HG02970 (cell line): Measurements from ENCODE around the gene CCDC68.

ENCODE experiments used
- ATAC-seq: cut with Tn5 transposase; IDR thresholded peaks from one replicate; pipeline ENCODE4 v1.9.1; 2021; ENCODE audit warnings: mild to moderate bottlenecking, moderate library complexity, moderate number of reproducible peaks; ENCODE audit not compliant: unreplicated experiment, low FRiP score

CCDC68 gene

GRCh38 chr18:54923339-54923956 is 35.8 kb downstream of the CCDC68 start:
- no peak for ATAC-seq

DNA sequence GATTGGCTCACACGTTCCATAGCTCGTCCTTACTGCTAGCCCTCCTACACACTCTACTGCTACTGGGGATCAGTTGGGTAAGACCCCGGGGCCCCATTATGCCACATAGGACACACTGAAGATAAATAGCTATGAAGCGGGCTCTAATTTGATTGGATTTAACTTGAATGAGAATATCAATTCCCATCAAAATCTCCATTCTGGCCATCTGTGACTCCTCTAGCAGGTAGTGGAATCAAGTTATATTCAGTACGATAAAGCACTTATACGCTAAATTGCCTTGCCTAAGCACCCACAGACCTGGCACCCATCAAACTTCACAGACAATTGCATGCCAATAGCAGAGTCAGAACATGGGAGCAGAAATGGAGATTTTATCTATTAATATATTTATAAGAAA is 39.8 kb downstream of the CCDC68 start:
- ATAC-seq, result no peak

- no peak for ATAC-seq
Observed at GRCh38 chr18:54918060-54918459, 41.2 kb downstream of the CCDC68 start.

GRCh38 chr18:54916507-54916906 is 42.8 kb downstream of the CCDC68 start:
- no peak for ATAC-seq

DNA sequence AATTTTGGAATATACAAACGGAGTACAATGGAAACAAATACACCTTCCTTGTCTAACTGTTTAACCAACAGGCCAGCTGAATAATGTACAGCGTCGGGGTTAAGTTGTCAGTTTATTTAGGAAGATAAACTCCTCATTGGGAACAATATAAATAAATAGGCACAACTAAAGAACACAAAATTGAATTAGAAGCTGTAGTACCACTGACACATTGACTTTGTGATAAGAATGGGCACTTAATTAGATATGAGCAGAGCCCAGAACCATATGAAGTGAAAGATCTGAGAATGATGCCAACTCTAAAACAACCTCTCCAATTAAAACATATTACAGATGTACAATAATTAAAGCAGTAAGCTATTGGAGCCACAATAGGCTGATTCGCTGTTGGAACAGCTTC is 44.4 kb downstream of the CCDC68 start:
- ATAC-seq, result no peak

DNA sequence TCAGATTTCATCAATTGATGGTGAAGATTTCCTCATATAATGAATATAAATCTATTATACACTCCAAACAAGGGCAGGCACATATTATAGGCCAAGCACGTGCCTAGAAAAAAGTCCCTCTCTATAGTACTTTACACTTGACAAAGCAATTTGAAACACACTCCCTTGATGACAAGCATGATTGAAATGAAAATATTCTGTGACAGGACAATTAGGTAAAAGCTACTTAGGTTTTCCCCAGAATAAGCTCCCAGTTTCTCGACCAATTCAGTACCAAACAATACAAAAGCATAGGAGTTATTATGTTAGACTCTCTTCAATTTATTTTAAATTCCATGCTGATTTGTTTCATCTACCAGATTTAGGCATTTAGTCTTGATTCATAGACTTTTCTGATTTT is 47.7 kb downstream of the CCDC68 start:
- no peak for ATAC-seq

GRCh38 chr18:54910161-54910919 is 48.9 kb downstream of the CCDC68 start:
- ATAC-seq, result no peak

DNA sequence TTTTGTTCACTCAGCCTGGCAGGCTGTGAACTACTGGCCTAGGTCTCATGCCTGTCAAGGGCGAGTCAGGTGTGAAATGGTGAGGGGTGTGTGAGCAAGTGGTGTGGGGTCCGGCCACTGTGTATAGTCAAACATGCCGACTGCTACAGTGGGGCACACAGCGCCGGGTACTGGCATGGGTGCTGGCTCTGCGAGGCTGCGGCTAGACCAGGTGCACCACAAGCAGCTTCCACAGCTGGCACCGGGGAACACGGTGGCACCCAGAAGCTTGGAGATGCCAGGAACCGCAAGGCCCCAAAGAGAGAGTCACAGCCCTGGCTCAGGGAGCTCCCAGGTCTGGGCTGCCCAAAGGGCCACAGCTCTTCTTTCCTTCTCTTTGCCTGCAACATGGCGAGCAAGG is 49.7 kb downstream of the CCDC68 start:
- ATAC-seq, result no peak

DNA sequence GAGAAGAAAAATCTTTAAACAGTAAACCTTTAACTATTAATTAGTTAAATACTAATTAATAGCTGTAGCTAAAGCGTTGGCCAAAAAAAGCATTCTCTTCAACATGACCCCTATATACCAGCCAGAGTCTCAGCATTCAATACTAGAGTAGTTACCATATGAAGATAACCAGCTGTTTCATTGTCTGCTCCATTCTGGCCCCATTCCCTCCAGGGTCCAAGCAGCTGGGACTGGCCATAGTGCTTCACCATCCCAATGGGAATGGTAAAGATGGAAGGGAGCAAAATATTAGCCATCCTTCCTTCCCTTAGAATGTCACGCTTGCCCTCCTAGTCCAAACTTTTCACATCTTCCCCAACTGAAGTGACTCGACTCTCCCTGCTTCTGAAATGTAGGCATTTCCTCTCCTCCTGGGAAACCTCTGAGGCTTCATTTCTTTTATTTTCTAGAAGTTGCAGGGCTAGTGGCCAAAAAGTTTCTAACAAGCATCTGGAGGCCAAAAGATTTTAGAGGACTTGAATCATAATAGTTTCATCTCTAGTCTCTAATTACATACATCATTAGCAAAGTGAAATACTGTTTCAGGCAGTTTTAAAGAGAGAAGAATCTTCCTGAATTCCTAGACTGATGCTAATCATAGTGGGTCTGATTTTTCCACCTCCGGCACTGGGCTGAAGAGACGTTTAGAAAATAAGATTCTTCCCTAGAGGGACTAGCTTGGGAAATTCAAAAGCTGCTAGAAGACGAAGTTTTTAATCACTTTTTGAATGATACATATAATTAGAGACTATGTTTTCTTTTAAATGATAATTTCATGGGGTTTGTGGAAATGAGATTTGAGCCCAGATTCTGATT is 52.7 kb downstream of the CCDC68 start:
- ATAC-seq, result no peak

DNA sequence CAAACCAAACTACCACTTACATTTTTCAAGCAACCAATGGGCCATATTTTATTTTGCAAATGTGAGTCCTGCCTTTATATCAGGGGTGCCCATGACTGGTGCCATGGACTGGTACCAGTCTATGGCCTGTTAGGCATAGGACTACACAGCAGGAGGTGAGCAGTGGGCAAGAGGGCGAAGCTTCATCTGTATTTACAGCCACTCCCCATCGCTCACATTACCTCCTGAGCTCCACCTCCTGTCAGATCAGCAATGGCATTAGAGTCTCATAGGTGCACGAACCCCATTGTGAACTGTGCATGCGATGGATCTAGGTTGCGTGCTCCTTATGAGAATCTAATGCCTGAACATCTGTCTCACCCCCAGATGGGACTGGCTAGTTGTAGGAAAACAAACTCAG is 53.6 kb downstream of the CCDC68 start:
- ATAC-seq, result no peak

- ATAC-seq, result no peak
Observed at GRCh38 chr18:54904581-54904980, 54.7 kb downstream of the CCDC68 start.

DNA sequence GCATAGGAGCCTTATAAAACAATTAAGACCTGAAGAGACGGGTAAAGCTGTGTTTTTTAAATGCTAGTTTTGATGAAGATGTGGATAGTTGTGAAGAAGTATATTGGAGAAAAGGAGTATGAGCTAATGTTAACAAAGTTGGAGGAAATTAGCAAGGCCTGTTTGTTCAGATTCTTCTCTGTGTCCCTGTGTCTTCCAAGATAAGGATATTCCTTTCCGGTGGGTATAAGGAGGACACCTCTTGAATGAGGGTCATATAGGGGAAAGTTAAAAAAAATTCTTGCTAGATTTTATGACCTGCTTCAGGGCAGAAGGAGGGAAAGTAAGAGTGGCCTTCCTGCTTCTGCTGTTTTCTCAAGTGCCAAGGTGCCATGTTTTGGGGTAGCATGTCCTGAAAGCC is 59.0 kb downstream of the CCDC68 start:
- ATAC-seq, result no peak

DNA sequence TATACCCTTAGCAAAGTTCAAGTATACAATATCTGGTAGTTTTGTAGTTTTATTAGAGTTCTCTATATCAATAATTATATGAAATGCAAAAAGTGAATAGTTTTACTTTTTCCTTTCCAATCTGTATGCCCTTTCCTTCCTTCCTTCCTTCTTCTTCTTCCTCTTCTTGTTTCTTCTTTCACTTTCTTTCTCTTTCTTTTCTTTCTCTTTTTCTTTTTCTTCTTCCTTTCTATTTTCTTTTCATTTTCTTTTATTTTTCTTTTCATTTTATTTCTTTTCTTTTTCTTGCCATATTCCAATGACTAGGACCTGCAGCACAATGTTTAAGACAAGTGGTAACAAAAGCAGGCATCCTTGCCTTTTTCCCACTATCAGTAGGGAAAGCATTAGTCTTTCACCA is 59.8 kb downstream of the CCDC68 start:
- ATAC-seq, result no peak

DNA sequence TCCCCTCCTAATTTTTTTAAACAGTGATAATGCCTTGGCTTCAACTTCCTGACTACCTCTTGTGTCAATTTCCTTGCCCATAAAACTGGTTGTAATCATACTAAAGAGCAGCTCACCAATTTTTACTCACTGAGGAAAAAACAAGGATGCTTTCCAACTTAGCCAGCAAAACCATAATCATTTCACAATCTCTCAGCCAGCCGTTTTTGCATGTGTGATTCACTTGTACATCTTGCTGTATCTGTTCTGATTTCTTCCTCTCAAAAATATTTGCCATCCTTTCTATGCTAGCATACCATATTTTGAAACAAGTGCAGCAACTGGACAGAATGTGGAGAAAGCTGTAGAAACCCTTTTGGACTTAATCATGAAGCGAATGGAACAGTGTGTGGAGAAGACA is 70.3 kb downstream of the CCDC68 start:
- no peak for ATAC-seq

DNA sequence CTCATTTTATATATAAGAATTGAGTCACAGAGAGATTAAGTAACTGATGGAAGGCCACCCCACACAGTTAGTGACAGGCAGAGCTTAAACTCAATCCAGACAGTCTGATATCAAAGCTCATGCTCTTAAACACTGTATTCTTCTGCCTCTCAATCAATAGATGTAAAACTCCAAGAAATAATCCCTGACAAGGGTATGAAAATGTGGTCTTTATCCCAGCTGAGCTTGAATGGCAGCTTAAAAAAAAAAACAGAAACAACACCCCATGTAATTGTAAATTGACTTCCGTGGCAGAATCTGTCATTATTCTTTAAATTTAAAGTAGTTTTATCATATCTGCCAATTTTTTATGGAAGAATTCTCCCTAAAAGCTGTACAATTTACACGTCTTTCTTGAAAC is 70.9 kb downstream of the CCDC68 start:
- no peak for ATAC-seq

DNA sequence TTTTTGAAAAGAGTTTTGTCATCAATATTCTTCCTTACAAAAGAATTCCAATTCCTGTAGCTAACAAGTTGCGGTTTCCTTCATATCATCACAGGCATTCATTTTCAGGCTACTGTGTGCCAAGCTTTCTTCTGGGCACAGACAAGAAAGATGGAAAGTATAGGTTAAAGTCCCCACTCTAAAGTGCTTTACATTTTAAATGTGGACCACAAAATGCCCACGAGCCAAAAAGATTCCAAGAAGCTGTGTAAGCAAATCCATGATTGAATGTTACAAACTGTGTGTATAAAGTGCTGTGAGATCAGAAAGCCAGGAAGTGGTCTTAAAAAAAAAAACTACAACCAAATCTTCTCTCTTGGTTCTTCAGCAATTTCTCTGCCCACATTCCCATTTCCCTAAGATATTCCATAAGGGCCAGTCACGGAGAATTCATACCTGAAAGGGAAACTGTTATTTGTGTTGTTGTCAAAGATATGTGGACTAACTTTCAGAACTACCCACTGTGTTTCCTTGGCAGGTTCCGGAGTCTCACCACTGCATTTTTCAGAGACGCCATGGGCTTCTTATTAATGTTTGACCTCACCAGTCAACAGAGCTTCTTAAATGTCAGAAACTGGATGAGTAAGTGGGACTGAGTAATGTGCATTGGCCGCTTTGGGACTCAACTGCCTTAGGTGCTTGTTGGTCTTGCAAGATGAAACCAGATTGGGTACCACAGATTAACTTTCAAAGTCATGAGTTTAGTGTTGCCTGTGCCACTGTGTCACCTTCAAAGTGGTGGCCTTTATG is 75.3 kb downstream of the CCDC68 start:
- no peak for ATAC-seq

DNA sequence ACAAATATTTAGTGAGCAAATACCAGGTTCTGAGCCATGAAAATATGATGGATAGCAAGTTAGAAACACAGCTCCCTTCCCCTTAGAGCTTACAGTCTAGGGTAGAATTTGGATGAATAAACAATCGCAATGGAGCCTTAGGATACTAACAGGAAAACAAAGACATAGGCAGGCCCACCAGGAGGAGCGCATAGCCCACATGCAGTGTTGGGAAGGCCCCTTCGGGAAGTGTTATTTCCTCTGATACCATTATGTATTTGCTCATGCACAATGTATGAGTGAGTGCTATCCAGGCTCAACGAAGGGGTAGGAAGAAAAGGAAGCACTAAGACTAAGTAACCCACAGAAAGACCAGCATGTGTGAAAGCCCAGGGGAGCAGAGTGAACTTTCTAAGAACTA is 76.9 kb downstream of the CCDC68 start:
- no peak for ATAC-seq

- no peak for ATAC-seq
Observed at GRCh38 chr18:54881229-54881768, 78.0 kb downstream of the CCDC68 start.

- no peak for ATAC-seq
Observed at GRCh38 chr18:54880395-54881105, 78.7 kb downstream of the CCDC68 start.

DNA sequence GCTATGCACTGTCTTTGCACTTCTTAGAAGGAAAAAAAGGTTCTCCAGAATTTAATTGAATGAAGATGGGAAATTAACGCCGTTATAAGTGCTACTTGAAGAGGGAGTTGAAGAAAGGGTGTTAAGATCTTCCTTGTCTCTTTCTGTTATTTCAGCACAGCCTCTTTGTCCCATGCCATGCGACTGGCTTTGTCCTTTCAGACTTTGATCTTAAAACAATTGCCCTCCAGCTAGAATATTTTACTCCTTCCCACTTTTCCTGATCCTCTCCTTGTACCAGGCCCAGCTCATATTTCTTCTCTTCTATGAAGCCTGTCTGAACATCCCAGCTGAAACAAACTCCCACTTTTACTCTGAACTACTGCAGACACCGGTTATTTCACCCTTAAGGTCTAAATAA is 79.6 kb downstream of the CCDC68 start:
- no peak for ATAC-seq
